Neuron (in vitro differentiated cells): ENCODE measurements around the gene HIKESHI.

Experiments used
- H2AFZ ChIP-seq: one replicate; pipeline ENCODE4 v1.6.1; 2013; ENCODE audit warnings: low read depth, mild to moderate bottlenecking, inconsistent platforms, low read length, moderate library complexity
- H3K27me3 ChIP-seq: one replicate; pipeline ENCODE4 v1.6.1; 2013; ENCODE audit warnings: low read length; ENCODE audit not compliant: insufficient read depth
- H3K36me3 ChIP-seq: one replicate; pipeline ENCODE4 v1.6.1; 2013; ENCODE audit warnings: low read length; ENCODE audit not compliant: insufficient read depth
- H3K4me1 ChIP-seq: one replicate; pipeline ENCODE4 v1.6.1; 2013; ENCODE audit warnings: low read length; ENCODE audit not compliant: insufficient read depth
- H3K4me3 ChIP-seq: 2 replicates; pipeline ENCODE4 v1.5.1; 2013; ENCODE audit warnings: mild to moderate bottlenecking, low read length, moderate library complexity
- H3K9me3 ChIP-seq: one replicate; pipeline ENCODE4 v1.6.1; 2013; ENCODE audit warnings: low read length

HIKESHI gene

DNA sequence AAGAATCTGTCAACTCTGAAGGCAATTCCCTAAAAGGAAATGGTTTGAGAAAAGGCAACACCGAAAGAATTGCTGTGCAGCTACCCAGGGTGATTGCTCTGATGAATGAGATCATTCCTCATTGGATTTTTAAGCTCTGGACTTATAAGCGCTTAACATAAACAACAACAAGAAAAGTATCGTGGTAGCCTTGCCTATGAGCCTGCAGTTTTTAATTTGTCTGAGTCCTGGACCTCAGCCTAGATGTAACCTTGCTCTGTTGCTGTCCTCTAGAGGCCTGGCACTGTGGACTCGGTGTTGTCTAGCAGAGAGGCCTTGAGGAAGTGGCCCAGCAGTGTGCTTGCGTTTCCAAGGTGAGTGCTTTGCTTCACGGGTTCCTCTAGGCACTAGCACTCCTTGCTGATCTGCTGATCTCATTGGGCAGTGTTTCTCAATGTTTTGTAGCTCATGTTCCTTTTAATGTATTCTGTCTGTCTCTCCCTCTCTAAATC lies 93.1 kb downstream of the HIKESHI start:
- no peaks in the 10 kb centered on the region for H3K27me3 ChIP-seq
- peaks cover 5% of the 10 kb centered on the region for H3K4me1 ChIP-seq
- H3K36me3 ChIP-seq: peaks cover 12% of the 10 kb centered on the region
- no peak overlapping the region for H3K4me3 ChIP-seq
- no peak overlapping the region for H2AFZ ChIP-seq
- H3K9me3 ChIP-seq: no peaks in the 10 kb centered on the region
